Activated naive CD8-positive, alpha-beta T cell treated with anti-CD3 and anti-CD28 coated beads, Interleukin-2, amount 10 ng/mL, durations not matched to agents 7 days and 5 days (primary cell): Measurements from ENCODE around the gene SLC25A27. TPM values are rescaled to one million over a fixed set of nuclear protein-coding genes. Genes with fewer than 3 reads are reported as not detected.
"Not testable (repeated sequence)": the region's sequence is repeated elsewhere in the genome, so short reads cannot be mapped to it uniquely, and the experiment has no call there.

ENCODE experiments used
- ATAC-seq: fragments of 150-1000 bp; cut with Tn5 transposase; one replicate; pipeline ENCODE4 v1.10.0; 2021; ENCODE audit warnings: low read depth, moderate library complexity
- POLR2A ChIA-PET: fragments of 350-600 bp; sonication (Branson Sonifier 250); formaldehyde crosslinking; loops from one replicate; lab custom pipeline; 2021; ENCODE audit warnings: antibody characterized with exemption; lab: Charles Lee
- DNase-seq: peaks from one replicate; pipeline ENCODE4 v3.0.0; 2021
- H3K27ac Mint-ChIP-seq: one replicate; pipeline ENCODE4 v1.8.0; 2022; ENCODE audit warnings: mild to moderate bottlenecking, mixed read lengths
- H3K27me3 Mint-ChIP-seq: one replicate; pipeline ENCODE4 v1.8.0; 2022; ENCODE audit warnings: mild to moderate bottlenecking, moderate library complexity, mixed read lengths
- H3K36me3 Mint-ChIP-seq: one replicate; pipeline ENCODE4 v1.8.0; 2021; ENCODE audit warnings: mild to moderate bottlenecking, mixed read lengths
- H3K4me1 Mint-ChIP-seq: one replicate; pipeline ENCODE4 v1.8.0; 2021; ENCODE audit warnings: mixed read lengths
- H3K4me3 Mint-ChIP-seq: one replicate; pipeline ENCODE4 v1.8.0; 2022; ENCODE audit warnings: mild to moderate bottlenecking, moderate library complexity, mixed read lengths
- H3K9me3 Mint-ChIP-seq: one replicate; pipeline ENCODE4 v1.8.0; 2021; ENCODE audit warnings: mixed read lengths
- total RNA-seq, 2 experiments: library from RNA; stranded (reverse); gene quantifications; one replicate each; pipeline ENCODE4 v1.2.3, GENCODE V29; 2021

SLC25A27 gene
- total RNA-seq, 2 experiments from 2014 or later, result 0.64 to 0.88 TPM

- H3K27ac Mint-ChIP-seq, result no peak overlapping the region
- no peaks in the 10 kb centered on the region for H3K9me3 Mint-ChIP-seq
Measured at GRCh38 chr6:46637145-46637544, 15.6 kb upstream of the SLC25A27 start.

GRCh38 chr6:46637933-46638332, 14.8 kb upstream of the SLC25A27 start:
- Mint-ChIP-seq H3K4me1 (no peaks in the 10 kb centered on the region), H3K4me3 (no peak overlapping the region), H3K36me3 (no peaks in the 10 kb centered on the region), H3K27me3 (peaks cover 8% of the 10 kb centered on the region), H3K27ac (no peak overlapping the region), H3K9me3 (no peaks in the 10 kb centered on the region)
- DNase-seq (no peak), ATAC-seq (no peak)
- POLR2A ChIA-PET, result no interaction called here

More at GRCh38 chr6:46637145-46637544, 15.6 kb upstream of the SLC25A27 start:
- POLR2A ChIA-PET, result no interaction called here
- no peak for DNase-seq
- H3K27me3 Mint-ChIP-seq, result peaks cover 8% of the 10 kb centered on the region
- H3K36me3 Mint-ChIP-seq, result no peaks in the 10 kb centered on the region
- no peaks in the 10 kb centered on the region for H3K4me1 Mint-ChIP-seq
- H3K4me3 Mint-ChIP-seq, result no peak overlapping the region
- no peak for ATAC-seq

- ATAC-seq, result no peak
- peaks cover 8% of the 10 kb centered on the region for H3K27me3 Mint-ChIP-seq
Measured at GRCh38 chr6:46638650-46639049, 14.1 kb upstream of the SLC25A27 start.

GRCh38 chr6:46642928-46643751, 9.6 kb upstream of the SLC25A27 start:
- DNase-seq (no peak), ATAC-seq (no peak)
- H3K9me3 Mint-ChIP-seq, result no peaks in the 10 kb centered on the region
- H3K27ac Mint-ChIP-seq, result no peak overlapping the region
- H3K36me3 Mint-ChIP-seq, result no peaks in the 10 kb centered on the region
- peaks cover 10% of the 10 kb centered on the region for H3K27me3 Mint-ChIP-seq
- POLR2A ChIA-PET, result no interaction called here
- H3K4me3 Mint-ChIP-seq, result no peak overlapping the region
- no peaks in the 10 kb centered on the region for H3K4me1 Mint-ChIP-seq

More at GRCh38 chr6:46638650-46639049, 14.1 kb upstream of the SLC25A27 start:
- H3K4me1 Mint-ChIP-seq, result no peaks in the 10 kb centered on the region
- H3K27ac Mint-ChIP-seq, result no peak overlapping the region
- DNase-seq, result no peak
- POLR2A ChIA-PET, result no interaction called here
- no peaks in the 10 kb centered on the region for H3K9me3 Mint-ChIP-seq
- H3K36me3 Mint-ChIP-seq, result no peaks in the 10 kb centered on the region
- H3K4me3 Mint-ChIP-seq, result no peak overlapping the region

- no peak overlapping the region for H3K4me3 Mint-ChIP-seq
- H3K4me1 Mint-ChIP-seq, result no peaks in the 10 kb centered on the region
- no peaks in the 10 kb centered on the region for H3K9me3 Mint-ChIP-seq
- H3K36me3 Mint-ChIP-seq, result no peaks in the 10 kb centered on the region
- POLR2A ChIA-PET, result no interaction called here
- peaks cover 15% of the 10 kb centered on the region for H3K27me3 Mint-ChIP-seq
- H3K27ac Mint-ChIP-seq, result no peak overlapping the region
- no peak for ATAC-seq
- no peak for DNase-seq
Measured at GRCh38 chr6:46645265-46645664, 7.5 kb upstream of the SLC25A27 start.

GRCh38 chr6:46648108-46648507, 4.7 kb upstream of the SLC25A27 start:
- H3K9me3 Mint-ChIP-seq, H3K4me1 Mint-ChIP-seq, DNase-seq, H3K4me3 Mint-ChIP-seq, ATAC-seq, H3K27ac Mint-ChIP-seq, H3K36me3 Mint-ChIP-seq, POLR2A ChIA-PET: not testable (repeated sequence)
- peaks cover 35% of the 10 kb centered on the region for H3K27me3 Mint-ChIP-seq

- H3K27ac Mint-ChIP-seq, result no peak overlapping the region
- H3K4me1 Mint-ChIP-seq, result peaks cover 14% of the 10 kb centered on the region
- no peak overlapping the region for H3K4me3 Mint-ChIP-seq
- ATAC-seq (no peak), DNase-seq (no peak)
- H3K9me3 Mint-ChIP-seq, result no peaks in the 10 kb centered on the region
- H3K36me3 Mint-ChIP-seq, result no peaks in the 10 kb centered on the region
- POLR2A ChIA-PET, result no interaction called here
- peaks cover 41% of the 10 kb centered on the region for H3K27me3 Mint-ChIP-seq
Measured at GRCh38 chr6:46648869-46649492, 3.8 kb upstream of the SLC25A27 start.

GRCh38 chr6:46651006-46651405, 1.8 kb upstream of the SLC25A27 start:
- no peak for ATAC-seq
- Mint-ChIP-seq H3K27ac (no peak overlapping the region), H3K36me3 (no peaks in the 10 kb centered on the region), H3K4me3 (no peak overlapping the region), H3K27me3 (peaks cover 56% of the 10 kb centered on the region), H3K9me3 (no peaks in the 10 kb centered on the region), H3K4me1 (peaks cover 14% of the 10 kb centered on the region)
- POLR2A ChIA-PET, result no interaction called here
- DNase-seq, result no peak

- peaks cover 14% of the 10 kb centered on the region for H3K4me1 Mint-ChIP-seq
- no peaks in the 10 kb centered on the region for H3K9me3 Mint-ChIP-seq
- ATAC-seq, result no peak
- POLR2A ChIA-PET, result no interaction called here
- H3K27ac Mint-ChIP-seq, result no peak overlapping the region
- H3K4me3 Mint-ChIP-seq, result peak overlapping the region; percentile 90
- DNase-seq, result no peak
- H3K27me3 Mint-ChIP-seq, result peaks cover 50% of the 10 kb centered on the region
- H3K36me3 Mint-ChIP-seq, result no peaks in the 10 kb centered on the region
Measured at GRCh38 chr6:46651816-46652215, 959 bp upstream of the SLC25A27 start.

GRCh38 chr6:46652232-46652602, 558 bp upstream of the SLC25A27 start:
- POLR2A ChIA-PET, result no interaction called here
- Mint-ChIP-seq H3K27me3 (peaks cover 48% of the 10 kb centered on the region), H3K36me3 (no peaks in the 10 kb centered on the region), H3K4me1 (peaks cover 14% of the 10 kb centered on the region), H3K27ac (no peak overlapping the region), H3K9me3 (no peaks in the 10 kb centered on the region), H3K4me3 (peak overlapping the region; percentile 90)
- no peak for ATAC-seq
- DNase-seq, result no peak

GRCh38 chr6:46653439-46654195, 842 bp downstream of the SLC25A27 start:
- Mint-ChIP-seq H3K36me3 (no peaks in the 10 kb centered on the region), H3K4me3 (peak overlapping the region; percentile 90), H3K27me3 (peaks cover 48% of the 10 kb centered on the region), H3K9me3 (no peaks in the 10 kb centered on the region), H3K4me1 (peaks cover 14% of the 10 kb centered on the region), H3K27ac (no peak overlapping the region)
- DNase-seq (no peak), ATAC-seq (no peak)
- POLR2A ChIA-PET, result no interaction called here

- DNase-seq (no peak), ATAC-seq (no peak)
- H3K27ac Mint-ChIP-seq, result no peak overlapping the region
- peaks cover 14% of the 10 kb centered on the region for H3K4me1 Mint-ChIP-seq
- POLR2A ChIA-PET, result no interaction called here
- no peak overlapping the region for H3K4me3 Mint-ChIP-seq
- peaks cover 39% of the 10 kb centered on the region for H3K27me3 Mint-ChIP-seq
- no peaks in the 10 kb centered on the region for H3K36me3 Mint-ChIP-seq
- H3K9me3 Mint-ChIP-seq, result no peaks in the 10 kb centered on the region
Measured at GRCh38 chr6:46655803-46656202, 3.0 kb downstream of the SLC25A27 start.

GRCh38 chr6:46657642-46658041, 4.9 kb downstream of the SLC25A27 start:
- Mint-ChIP-seq H3K27ac (no peak overlapping the region), H3K4me1 (peaks cover 6% of the 10 kb centered on the region)

More at GRCh38 chr6:46657642-46658041, 4.9 kb downstream of the SLC25A27 start:
- no peaks in the 10 kb centered on the region for H3K36me3 Mint-ChIP-seq
- no peak overlapping the region for H3K4me3 Mint-ChIP-seq
- no peak for DNase-seq
- no peaks in the 10 kb centered on the region for H3K9me3 Mint-ChIP-seq
- no peak for ATAC-seq
- H3K27me3 Mint-ChIP-seq, result peaks cover 22% of the 10 kb centered on the region
- POLR2A ChIA-PET, result no interaction called here
